Measurements from ENCODE around the gene OGFOD1.

DNA sequence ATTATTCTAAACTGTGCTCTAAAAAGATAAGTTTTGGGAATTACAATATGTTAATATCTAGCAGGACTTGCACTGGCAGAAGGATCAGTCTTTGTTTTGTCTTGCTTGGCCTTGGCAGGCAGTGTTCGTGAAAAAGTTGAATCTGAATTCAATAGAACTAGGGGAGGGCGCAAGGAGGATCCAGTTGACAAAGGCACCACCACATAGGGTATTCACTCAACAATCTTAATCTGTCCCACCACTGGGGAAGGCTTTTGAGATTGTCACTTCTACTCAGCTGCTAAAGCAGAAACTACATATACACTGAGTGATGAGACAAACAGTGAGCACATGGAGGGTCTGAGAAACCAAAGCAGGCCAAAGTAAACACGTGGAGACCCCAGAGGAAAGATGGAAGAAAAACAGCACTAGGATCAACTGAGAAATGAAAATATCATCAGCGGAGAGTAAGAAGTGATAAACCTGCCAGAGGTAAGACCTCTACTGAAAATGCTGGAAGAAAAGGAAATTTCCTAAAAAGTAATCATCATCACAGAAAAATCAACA lies 28.4 kb upstream of the OGFOD1 start:
- TF ChIP-seq POLR2AphosphoS5 (IDR thresholded peaks at IDR 0.05; ENCODE audit: low read depth, low read length) (no peak), ZBTB44 (CRISPR knock-in tag; IDR thresholded peaks at IDR 0.05) (no peak), ZNF274 (CRISPR knock-in tag; IDR thresholded peaks at IDR 0.05) (no peak), ATF1 (CRISPR knock-in tag; IDR thresholded peaks at IDR 0.05) (no peak), HOXA9 (CRISPR knock-in tag; IDR thresholded peaks at IDR 0.05; ENCODE audit: borderline replicate concordance) (no peak), CTCF (CRISPR knock-in tag; IDR thresholded peaks at IDR 0.05) (no peak), POLR2A (IDR thresholded peaks at IDR 0.05; ENCODE audit: insufficient read depth in 1 of 2, low read depth in 2 of 2, low read length in 2 of 2) (no peak), REST (IDR thresholded peaks at IDR 0.05; ENCODE audit: borderline replicate concordance in 1 of 2, low read depth in 1 of 2, low read length in 2 of 2) (no peak), THAP9 (CRISPR knock-in tag; IDR thresholded peaks at IDR 0.05; ENCODE audit: borderline replicate concordance) (no peak), NR2F6 (IDR thresholded peaks at IDR 0.05) (no peak), NR2F6 (CRISPR knock-in tag; IDR thresholded peaks at IDR 0.05) (no peak)
- TF ChIP-seq, protein P1, sequence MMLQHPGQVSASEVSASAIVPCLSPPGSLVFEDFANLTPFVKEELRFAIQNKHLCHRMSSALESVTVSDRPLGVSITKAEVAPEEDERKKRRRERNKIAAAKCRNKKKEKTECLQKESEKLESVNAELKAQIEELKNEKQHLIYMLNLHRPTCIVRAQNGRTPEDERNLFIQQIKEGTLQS (CRISPR knock-in tag; IDR thresholded peaks at IDR 0.05) = no peak
- TF ChIP-seq, protein P2, sequence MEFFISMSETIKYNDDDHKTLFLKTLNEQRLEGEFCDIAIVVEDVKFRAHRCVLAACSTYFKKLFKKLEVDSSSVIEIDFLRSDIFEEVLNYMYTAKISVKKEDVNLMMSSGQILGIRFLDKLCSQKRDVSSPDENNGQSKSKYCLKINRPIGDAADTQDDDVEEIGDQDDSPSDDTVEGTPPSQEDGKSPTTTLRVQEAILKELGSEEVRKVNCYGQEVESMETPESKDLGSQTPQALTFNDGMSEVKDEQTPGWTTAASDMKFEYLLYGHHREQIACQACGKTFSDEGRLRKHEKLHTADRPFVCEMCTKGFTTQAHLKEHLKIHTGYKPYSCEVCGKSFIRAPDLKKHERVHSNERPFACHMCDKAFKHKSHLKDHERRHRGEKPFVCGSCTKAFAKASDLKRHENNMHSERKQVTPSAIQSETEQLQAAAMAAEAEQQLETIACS (CRISPR knock-in tag; IDR thresholded peaks at IDR 0.05) = no peak

All from HepG2 (cell line).